HG03095 (cell line): Measurements from ENCODE around the gene HDHD3.
"Not testable (repeated sequence)": the region's sequence is repeated elsewhere in the genome, so short reads cannot be mapped to it uniquely, and the experiment has no call there.

Source experiments
- ATAC-seq: cut with Tn5 transposase; IDR thresholded peaks from one replicate; pipeline ENCODE4 v1.9.1; 2021; ENCODE audit warnings: moderate library complexity; ENCODE audit not compliant: unreplicated experiment

Gene HDHD3

DNA sequence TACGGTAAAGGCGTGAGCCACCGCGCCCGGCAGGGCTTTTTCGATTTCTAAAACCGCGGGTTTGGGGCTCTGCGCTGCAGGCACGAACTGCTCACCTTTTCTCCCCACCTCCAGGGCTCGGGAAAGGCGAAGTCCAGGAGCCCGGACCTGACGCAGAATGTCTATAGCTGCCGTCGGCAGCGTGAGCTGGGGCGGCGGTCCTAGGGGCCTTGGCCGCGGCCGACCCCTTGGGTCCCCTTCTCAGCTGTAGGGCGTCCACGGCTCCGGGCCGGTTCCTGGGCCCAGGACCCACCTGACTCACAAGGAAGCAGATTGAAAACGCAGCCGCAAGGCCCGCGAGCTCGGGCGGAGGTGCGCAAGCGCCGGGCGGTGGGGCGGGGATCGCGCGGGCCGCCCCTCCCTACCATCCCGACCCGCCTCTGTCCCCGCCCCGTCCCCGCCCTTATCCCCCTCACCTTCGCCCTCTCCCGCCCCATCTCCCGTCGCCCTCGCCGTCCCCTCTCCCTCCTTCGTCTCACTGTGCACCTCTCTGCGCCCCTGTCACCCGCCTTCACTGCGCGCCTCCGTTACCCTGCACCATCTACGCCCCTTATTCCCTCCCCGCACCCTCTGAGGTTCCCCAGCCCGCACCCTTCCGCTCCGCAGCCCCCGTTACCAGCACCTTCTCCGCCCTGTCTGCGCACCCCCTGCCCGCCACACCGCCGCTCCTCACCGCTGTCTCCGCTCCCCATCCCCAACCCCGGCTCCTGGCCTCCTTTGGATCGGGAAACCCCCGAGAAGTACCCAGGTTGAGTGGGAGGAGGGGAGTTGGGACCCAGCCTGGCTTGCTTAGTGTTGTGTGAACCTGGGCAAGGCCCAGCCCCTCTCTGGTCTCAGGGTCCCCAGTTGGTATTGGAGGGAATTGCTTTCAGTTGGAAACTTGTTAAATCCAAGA, at the start of gene HDHD3:
Gene HDHD3 (minus strand): TSS at position 353 of the 934 bp plus-strand sequence. CDS start 2,632 bp downstream, outside the sequence.
- peak; percentile 59 for ATAC-seq

DNA sequence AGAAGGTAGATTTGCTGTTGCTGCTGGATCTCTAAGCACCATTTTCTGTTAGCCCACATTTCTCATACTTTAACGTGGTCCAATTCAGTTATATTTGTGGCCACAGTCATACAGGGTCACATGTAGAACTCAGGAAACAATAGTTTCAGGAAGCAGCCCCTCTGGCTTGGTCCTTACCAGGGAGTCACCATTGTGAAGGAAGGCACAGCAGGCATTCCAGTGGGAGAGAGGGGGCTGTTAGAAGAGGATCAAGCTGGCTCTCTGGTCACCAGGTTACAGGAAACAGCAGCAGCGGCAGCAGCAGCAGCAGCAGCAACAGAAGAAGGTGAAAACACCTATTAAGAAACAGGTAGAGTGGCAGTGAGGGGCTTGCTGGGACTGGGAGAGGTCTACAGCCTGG, 48.3 kb upstream of the HDHD3 start:
- no peak for ATAC-seq

GRCh38 chr9:113421726-113422125, 44.9 kb upstream of the HDHD3 start:
- ATAC-seq: no peak

GRCh38 chr9:113417370-113417769, 40.6 kb upstream of the HDHD3 start:
- no peak for ATAC-seq

DNA sequence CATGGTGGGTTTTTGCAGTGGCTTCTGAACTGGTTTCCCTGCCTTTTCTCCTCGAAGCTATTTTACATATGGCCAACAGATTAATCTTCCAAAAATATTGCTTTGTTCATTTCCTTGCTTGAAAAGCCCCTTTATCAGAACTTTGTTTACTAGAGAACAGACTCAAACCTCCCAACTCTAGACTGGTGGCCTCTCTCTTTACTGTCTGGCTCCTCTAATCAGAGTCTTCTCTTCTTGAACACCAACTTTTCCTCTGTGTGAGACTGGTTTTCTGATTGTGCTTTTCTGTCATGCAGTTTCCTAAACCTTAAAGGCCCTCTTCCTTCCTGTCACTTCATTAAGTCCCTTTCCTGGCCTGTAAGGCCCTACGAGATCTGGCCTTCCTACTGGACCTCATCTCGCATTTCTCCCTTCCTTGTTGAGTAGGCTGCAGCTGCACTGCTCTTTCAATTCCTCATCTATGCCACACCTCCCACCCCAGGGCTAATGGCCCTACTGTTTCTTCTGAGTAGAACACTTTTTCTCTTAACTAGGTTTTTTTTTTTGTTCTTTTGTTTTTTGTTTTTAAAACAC, 39.4 kb upstream of the HDHD3 start:
- ATAC-seq: peak; percentile 99

DNA sequence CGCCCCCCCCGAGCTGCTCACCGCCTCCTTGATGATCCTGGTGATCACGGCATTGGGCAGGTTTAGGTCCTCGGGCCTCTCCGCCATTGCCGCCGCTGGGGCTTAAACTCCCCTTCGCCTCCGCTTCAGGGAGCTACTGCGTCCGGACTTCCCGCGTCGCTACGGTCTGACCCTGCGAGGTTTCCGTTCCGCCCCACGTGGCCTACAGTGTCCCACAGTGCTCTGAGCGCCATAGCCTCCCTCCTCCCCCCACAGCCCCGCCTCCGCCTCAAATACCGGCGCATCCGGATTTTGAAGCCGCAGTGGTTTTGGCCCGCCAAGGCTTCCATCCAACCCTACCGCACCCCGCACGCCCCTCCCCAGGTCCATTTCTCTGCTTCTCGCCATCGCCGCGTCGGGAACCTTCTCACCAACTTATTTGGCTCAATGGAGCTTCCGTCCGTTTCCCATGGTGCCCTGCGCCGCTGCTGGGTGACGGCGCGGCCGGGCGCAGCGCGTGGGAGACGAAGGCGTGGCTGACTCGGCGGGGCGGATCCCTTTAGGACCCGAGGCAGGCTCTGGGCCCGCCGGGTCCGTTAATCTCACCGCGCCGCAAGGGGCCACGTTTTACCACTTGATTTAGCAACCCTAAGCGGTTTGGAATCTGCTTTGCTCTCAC, 33.5 kb upstream of the HDHD3 start, which contains the start of the genes C9orf43 and POLE3:
Gene C9orf43 (plus strand): TSS at position 541 of the 658 bp plus-strand sequence. CDS start 2,747 bp downstream, outside the sequence.
Gene POLE3 (minus strand): TSS at position 469 of the 658 bp plus-strand sequence. CDS start 382 bp downstream, at position 87.
- peak; percentile 93 for ATAC-seq

DNA sequence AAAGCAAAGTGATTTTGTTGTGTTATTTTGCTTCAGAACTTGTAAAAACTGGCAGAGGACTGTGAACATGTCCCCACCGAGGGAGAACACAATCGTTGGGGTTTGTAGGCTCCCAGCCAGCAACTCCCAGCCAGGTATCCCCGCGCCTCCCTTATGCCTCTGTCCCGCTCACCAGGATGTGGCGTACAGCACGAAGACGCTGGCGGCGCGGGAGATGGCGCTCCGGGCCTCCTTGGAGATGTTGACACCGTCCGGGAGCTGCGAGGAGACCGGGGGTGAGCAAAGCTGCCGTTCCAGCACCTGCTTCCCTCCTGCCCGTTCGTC, 33.1 kb upstream of the HDHD3 start:
- peak; percentile 4 for ATAC-seq

- no peak for ATAC-seq
Measured at GRCh38 chr9:113409481-113409880, 32.7 kb upstream of the HDHD3 start.

DNA sequence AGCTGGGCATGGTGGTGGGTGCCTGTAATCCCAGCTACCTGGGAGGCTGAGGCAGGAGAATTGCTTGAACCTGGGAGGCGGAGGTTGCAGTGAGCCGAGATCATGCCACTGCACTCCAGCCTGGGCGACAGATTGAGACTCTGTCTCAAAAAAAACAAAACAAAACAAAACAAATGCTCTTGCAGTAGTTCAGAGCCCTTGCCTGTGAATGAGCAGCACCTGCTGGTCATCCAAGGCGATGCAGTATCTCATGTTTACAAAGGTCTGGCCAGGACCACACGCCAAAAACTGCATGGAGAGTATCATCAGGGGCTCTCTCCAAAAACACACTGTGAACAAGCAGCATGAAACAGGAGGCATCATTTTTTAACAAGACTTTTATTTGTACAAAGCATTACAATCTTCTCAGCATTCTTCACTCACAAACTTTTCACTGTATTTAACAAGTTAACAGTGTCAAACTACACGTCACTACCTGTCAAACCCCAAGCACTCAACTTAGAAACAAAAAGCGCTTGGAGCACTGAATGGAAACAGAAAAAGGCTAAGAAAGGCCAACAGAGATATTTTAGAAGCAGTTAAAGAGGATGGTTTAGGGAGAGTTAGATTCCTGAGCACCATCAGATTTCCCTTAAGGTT, 30.2 kb upstream of the HDHD3 start:
- peak; percentile 34 for ATAC-seq

GRCh38 chr9:113406353-113406752, 29.6 kb upstream of the HDHD3 start:
- not testable (repeated sequence) for ATAC-seq

DNA sequence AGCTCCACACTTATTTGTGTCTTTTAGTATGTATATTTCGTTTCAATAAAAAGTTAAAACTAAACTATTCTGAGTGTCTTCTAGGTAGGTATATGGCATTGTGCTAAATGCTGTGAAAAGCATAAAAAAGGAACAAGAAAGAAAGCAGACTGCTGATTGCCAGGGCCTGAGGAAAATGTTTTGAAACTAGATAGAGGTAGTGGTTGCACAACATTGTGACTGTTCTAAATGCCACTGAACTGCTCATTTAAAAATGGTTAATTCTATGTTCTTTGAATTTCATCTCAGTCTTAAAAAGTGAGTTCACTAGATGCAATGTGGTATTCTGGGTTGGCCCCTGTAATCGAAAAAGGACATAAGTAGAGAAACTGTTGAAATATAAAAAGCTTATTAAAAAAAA, 26.9 kb upstream of the HDHD3 start:
- ATAC-seq: no peak

DNA sequence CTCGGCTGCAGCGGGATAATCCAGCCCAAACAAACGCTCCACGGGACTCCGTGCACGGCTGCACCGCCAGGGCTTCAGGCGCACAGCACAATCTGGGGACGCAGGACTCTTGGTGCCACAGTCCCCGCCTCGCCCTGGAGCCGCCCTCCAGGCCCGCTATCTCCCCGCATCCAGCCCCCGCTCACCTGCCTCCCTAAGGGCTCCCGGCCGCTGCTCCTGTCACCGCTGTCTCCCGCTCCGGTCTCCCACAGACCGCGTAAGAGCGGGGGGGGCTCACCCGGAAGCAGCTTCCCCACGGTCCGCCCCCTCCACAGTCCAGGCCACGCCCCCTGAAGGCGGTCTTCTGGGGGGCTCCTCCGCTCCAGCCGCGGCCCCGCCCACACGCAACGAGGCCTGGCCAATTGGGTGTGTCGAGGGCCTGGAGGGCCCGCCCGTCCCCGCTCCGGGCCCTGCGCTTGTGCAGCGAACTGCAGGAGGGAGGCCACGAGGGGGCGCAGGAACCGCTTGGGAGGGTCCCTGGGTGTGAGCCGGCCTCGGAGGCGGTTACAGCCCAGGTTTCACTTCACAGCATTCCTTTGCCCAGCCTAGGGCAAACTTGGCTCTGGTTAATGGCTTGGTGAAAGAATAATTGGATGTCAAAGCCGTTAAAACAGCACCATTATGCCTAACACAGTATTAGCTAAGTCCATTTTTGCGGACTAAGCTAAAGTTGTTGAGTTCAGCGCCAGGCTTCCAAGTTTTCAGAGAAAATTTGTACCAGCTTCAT, 24.4 kb upstream of the HDHD3 start, which contains the start of gene ALAD:
Gene ALAD (minus strand): TSS at position 258 of the 766 bp plus-strand sequence. CDS start 7,725 bp downstream, outside the sequence.
- peak; percentile 98 for ATAC-seq

DNA sequence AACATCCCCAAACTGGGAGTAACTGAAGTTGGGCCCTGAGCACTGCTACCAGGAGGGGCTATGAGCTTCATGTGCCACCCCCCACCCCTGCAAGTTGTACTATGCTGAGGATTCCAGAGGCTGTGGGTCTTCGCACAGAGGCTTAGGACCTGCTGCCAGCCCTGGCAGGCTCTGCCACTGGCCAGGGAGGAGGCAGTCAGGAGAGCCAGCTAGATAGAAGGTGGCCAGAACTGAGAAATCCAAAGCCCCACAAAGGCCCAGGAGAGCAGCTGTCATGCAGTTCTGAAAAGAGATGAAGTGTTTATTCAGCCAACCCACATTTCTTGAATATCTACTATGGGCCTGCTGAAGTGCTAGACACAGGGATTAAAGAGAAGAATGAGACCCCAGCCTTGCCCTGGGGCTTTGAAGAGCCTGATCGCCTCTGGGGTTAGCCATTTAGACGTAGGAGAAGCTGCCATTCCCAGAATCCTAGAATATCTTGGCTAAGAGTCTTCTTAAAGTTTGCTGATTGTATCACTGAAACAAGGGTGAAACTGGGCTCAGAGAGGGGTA, 22.9 kb upstream of the HDHD3 start:
- no peak for ATAC-seq

- ATAC-seq: no peak
Measured at GRCh38 chr9:113398796-113399195, 22.0 kb upstream of the HDHD3 start.

DNA sequence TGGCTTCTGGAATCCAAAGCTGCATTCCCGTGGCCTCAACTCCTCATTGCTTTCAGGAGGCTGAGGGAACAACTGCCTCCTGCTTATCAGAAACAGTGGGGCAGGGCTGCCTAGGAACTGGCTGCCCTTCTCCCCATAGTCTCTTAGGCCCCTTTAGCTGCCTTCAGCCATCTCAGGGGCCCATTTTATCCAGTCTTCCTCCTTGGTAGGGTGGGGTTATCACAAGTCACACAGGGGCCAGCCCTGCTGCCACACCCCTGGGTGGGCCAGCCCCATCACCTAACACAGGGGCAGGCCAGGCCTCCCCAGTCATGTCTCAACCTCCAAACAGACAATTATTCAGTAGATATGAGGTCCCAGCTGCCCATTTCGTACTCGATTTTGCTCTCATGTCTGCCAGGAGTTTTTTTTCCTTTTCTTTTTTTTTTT, 20.4 kb upstream of the HDHD3 start:
- ATAC-seq: no peak

DNA sequence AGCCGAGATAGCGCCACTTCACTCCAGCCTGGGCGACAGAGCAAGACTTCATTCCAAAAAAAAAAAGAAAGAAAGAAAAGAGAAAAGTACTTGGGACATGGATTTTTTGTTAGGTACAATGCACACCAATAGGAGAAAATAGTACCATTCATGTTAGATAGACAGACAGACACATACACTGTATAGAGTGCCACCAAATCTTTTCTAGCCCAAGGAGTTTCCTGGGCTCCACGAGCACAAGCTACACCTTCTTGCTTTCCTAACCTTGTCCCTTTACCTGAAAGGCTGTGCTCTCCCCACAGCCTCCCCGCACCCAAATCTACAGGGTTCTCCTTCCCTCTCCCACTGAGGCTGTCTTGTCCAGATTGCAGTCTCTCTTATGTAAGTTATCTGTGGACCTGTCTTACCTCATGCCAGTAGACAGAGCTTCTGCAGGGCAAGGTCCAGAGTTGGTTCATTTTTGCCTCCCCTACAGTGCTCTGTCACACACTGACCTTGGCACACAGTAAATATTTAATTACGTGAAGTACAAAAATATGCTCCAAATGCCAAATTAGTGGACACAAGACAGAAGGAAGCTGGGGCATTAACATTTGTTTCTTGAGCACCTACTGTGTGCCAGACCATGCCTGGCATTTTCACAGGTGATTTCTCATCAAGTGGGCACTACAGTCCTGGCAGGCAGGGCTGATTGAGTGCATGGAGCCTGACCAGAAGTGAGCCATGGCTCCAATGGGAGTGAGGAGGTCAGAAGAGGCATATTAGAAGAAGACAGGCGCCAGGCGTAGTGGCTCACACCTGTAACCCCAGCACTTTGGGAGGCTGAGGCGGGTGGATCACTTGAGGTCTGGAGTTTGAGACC, 18.4 kb upstream of the HDHD3 start:
- no peak for ATAC-seq

- no peak for ATAC-seq
Measured at GRCh38 chr9:113393281-113393680, 16.5 kb upstream of the HDHD3 start.

- ATAC-seq: no peak
Measured at GRCh38 chr9:113391917-113392316, 15.1 kb upstream of the HDHD3 start.
